GM21381 (cell line): ENCODE measurements around the gene DPY30.

ENCODE experiments used
- ATAC-seq: cut with Tn5 transposase; IDR thresholded peaks from one replicate; pipeline ENCODE4 v1.9.1; 2021; ENCODE audit warnings: mild to moderate bottlenecking, moderate library complexity; ENCODE audit not compliant: unreplicated experiment

Gene DPY30

GRCh38 chr2:31979018-31979417 is 60.6 kb downstream of the DPY30 start:
- ATAC-seq = no peak

DNA sequence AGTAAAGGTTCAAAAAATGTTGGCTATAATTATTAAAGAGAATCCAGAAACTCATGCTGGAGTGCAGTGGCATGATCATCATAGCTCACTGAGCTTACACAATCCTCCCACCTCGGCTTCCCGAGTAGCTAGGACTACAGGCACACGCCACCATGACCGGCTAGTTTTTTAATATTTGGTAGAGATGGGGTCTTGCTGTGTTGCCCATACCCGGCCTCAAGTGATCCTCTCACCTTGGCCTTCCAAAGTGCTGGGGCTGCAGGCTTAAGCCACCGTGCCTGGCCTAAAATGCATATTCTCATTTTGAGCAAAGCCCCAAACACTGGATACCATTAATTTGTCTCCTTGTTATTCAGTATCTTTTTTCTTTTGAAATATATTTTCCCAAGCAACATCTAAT is 61.2 kb downstream of the DPY30 start:
- ATAC-seq = no peak
